ENCODE measurements around the gene MRM1.

DNA sequence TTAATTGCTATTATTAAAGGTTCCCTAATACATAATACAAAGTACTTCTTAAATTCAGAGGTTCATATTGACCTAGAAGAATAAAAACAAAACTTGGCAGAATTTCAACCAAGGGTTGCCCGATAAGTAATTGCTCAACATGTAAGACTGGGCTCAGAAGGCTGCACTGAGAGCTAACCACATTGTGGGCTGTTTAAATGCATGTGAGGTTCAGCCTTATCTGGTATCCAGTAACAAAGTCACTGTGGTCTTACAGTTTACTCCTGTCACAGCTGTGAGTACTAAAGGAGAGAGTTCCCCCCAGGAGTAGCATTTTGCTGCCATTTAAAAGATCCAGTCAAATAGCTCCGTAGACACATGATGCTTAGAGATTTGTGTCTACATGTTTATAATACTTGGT is 11.3 kb upstream of the MRM1 start:
- no peak for TF ChIP-seq POLR2A (IDR thresholded peaks at IDR 0.05; ENCODE audit: low read depth, low read length)
- no peak for TF ChIP-seq POLR2AphosphoS5 (IDR thresholded peaks at IDR 0.05; ENCODE audit: low read depth, low read length)

Measured in GM12891 (cell line).